GM21526 (cell line): ENCODE data around the gene GALR1.
"Not testable (repeated sequence)": the region's sequence is repeated elsewhere in the genome, so short reads cannot be mapped to it uniquely, and the experiment has no call there.

Source experiments
- ATAC-seq: cut with Tn5 transposase; IDR thresholded peaks from one replicate; pipeline ENCODE4 v1.9.1; 2021; ENCODE audit warnings: moderate library complexity; ENCODE audit not compliant: unreplicated experiment, low FRiP score

The GALR1 gene

GRCh38 chr18:77250501-77250925, 865 bp downstream of the GALR1 start:
- ATAC-seq = no peak

GRCh38 chr18:77250926-77251729, 1.5 kb downstream of the GALR1 start:
- ATAC-seq = no peak

- no peak for ATAC-seq
Measured at GRCh38 chr18:77251730-77252050, 2.0 kb downstream of the GALR1 start.

- ATAC-seq = no peak
Measured at GRCh38 chr18:77254711-77255405, 5.2 kb downstream of the GALR1 start.

GRCh38 chr18:77255426-77256105, 5.9 kb downstream of the GALR1 start:
- no peak for ATAC-seq

- no peak for ATAC-seq
Measured at GRCh38 chr18:77262643-77263465, 13.2 kb downstream of the GALR1 start.

- ATAC-seq = no peak
Measured at GRCh38 chr18:77263466-77263763, 13.8 kb downstream of the GALR1 start.

GRCh38 chr18:77267969-77268368, 18.3 kb downstream of the GALR1 start:
- ATAC-seq = no peak

GRCh38 chr18:77268456-77268855, 18.8 kb downstream of the GALR1 start:
- no peak for ATAC-seq

GRCh38 chr18:77271576-77272481, 22.2 kb downstream of the GALR1 start:
- no peak for ATAC-seq

- not testable (repeated sequence) for ATAC-seq
Measured at GRCh38 chr18:77290841-77291240, 41.2 kb downstream of the GALR1 start.

- no peak for ATAC-seq
Measured at GRCh38 chr18:77298172-77298571, 48.5 kb downstream of the GALR1 start.

GRCh38 chr18:77299706-77300105, 50.1 kb downstream of the GALR1 start:
- ATAC-seq = no peak

- no peak for ATAC-seq
Measured at GRCh38 chr18:77300579-77300978, 50.9 kb downstream of the GALR1 start.

- ATAC-seq = no peak
Measured at GRCh38 chr18:77304268-77304667, 54.6 kb downstream of the GALR1 start.

- ATAC-seq = no peak
Measured at GRCh38 chr18:77305676-77306075, 56.0 kb downstream of the GALR1 start.

- no peak for ATAC-seq
Measured at GRCh38 chr18:77308216-77308615, 58.6 kb downstream of the GALR1 start.

GRCh38 chr18:77314511-77314910, 64.9 kb downstream of the GALR1 start:
- ATAC-seq = no peak

- no peak for ATAC-seq
Measured at GRCh38 chr18:77314952-77315351, 65.3 kb downstream of the GALR1 start.

GRCh38 chr18:77316008-77316407, 66.4 kb downstream of the GALR1 start:
- no peak for ATAC-seq
